HCT116 (cell line): Measurements from ENCODE around the gene BSG.

Experiments
- CEBPB ChIP-seq: IDR thresholded peaks from 2 replicates; pipeline ENCODE4 v1.6.1; 2012; ENCODE audit warnings: low read depth
- CTCF ChIP-seq, 3 experiments: fragments of 200-600 bp in 1 of 3; sonication (generic) in 1 of 3; IDR thresholded peaks in 2 of 3; conservative IDR thresholded peaks in 1 of 3; 2 replicates each; pipeline ENCODE4 v1.5.1; 2012 to 2017; ENCODE audit warnings: low read depth in 2 of 3, low read length in 2 of 3, antibody characterized with exemption in 1 of 3, borderline replicate concordance in 1 of 3, control low read depth in 1 of 3, mild to moderate bottlenecking in 1 of 3, mixed read lengths in 1 of 3, mixed run types in 1 of 3, moderate library complexity in 1 of 3; ENCODE audit not compliant: insufficient read depth in 1 of 3
- EGR1 ChIP-seq: IDR thresholded peaks from 2 replicates; pipeline ENCODE4 v1.6.1; 2012; ENCODE audit warnings: low read depth
- EZH2 ChIP-seq: fragments of 200-600 bp; sonication (generic); IDR thresholded peaks from 2 replicates; pipeline ENCODE4 v1.6.1; 2017; ENCODE audit warnings: antibody characterized with exemption, mixed run types
- JUND ChIP-seq: IDR thresholded peaks from 2 replicates; pipeline ENCODE4 v1.6.1; 2012
- POLR2A ChIP-seq: IDR thresholded peaks from 2 replicates; pipeline ENCODE4 v1.7.0; 2011; ENCODE audit warnings: borderline replicate concordance; ENCODE audit not compliant: insufficient read depth, insufficient read length; ENCODE audit errors: extremely low read depth
- RAD21 ChIP-seq: IDR thresholded peaks from 2 replicates; pipeline ENCODE4 v1.6.1; 2012; ENCODE audit warnings: low read depth, mild to moderate bottlenecking
- REST ChIP-seq: IDR thresholded peaks from 2 replicates; pipeline ENCODE4 v1.6.1; 2012; ENCODE audit warnings: low read depth
- SP1 ChIP-seq: IDR thresholded peaks from 2 replicates; pipeline ENCODE4 v1.6.1; 2012; ENCODE audit warnings: low read depth
- ZFX ChIP-seq: fragments of 450-650 bp; IDR thresholded peaks from 2 replicates; pipeline ENCODE4 v1.6.1; 2017
- ZNF274 ChIP-seq: fragments of 200-500 bp; sonication (Bioruptor generic); IDR thresholded peaks from 2 replicates; pipeline ENCODE4 v1.6.1; 2014; ENCODE audit warnings: mild to moderate bottlenecking, low read depth, low read length, inconsistent platforms

- no peak for TF ChIP-seq REST
- TF ChIP-seq CTCF (IDR thresholded peaks at IDR 0.05 in 2 of 3, conservative IDR thresholded peaks at IDR 0.05 in 1 of 3; ENCODE audit: borderline replicate concordance in 1 of 3, insufficient read depth in 1 of 3, low read depth in 2 of 3, low read length in 2 of 3) = no peak
- TF ChIP-seq ZNF274 = no peak
- no peak for TF ChIP-seq JUND
- no peak for TF ChIP-seq CEBPB
- TF ChIP-seq ZFX = no peak
- no peak for TF ChIP-seq RAD21
- TF ChIP-seq EGR1 = no peak
- TF ChIP-seq POLR2A = no peak
- TF ChIP-seq SP1 = no peak
- TF ChIP-seq EZH2 = no peak
Measured at GRCh38 chr19:592101-592500, 19.7 kb downstream of the BSG start.
